ENCODE results near the gene SPATS2.
"Not testable (repeated sequence)": the region's sequence is repeated elsewhere in the genome, so short reads cannot be mapped to it uniquely, and the experiment has no call there.

SPATS2 gene

DNA sequence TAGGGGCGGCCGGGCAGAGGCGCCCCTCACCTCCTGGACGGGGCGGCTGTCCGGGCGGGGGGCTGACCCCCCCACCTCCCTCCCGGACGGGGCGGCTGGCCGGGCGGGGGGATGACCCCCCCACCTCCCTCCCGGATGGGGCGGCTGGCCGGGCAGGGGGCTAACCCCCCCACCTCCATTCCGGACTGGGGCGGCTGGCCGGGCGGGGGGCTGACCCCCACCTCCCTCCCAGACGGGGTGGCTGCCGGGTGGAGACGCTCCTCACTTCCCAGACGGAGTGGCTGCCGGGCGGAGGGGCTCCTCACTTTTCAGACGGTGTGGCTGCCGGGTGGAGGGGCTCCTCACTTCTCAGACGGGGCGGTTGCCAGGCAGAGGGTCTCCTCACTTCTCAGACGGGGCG is 69.5 kb downstream of the SPATS2 start:
- not testable (repeated sequence) for H3K4me3 ChIP-seq (ENCODE audit: low read length); H3K9me3 ChIP-seq (ENCODE audit: control insufficient read depth, insufficient read depth, low read length); H3K27ac ChIP-seq (ENCODE audit: low read length); DNase-seq (ENCODE audit: low read depth, low spot score); H3K4me1 ChIP-seq (ENCODE audit: control insufficient read depth, insufficient read depth, low read length); H3K27me3 ChIP-seq (ENCODE audit: control insufficient read depth, insufficient read depth, low read length); H3K36me3 ChIP-seq (ENCODE audit: control insufficient read depth, insufficient read depth, low read length)
- WGBS (ENCODE audit: insufficient coverage, insufficient read length) = no CpG with 5 or more reads among the region's 31 CpGs

DNA sequence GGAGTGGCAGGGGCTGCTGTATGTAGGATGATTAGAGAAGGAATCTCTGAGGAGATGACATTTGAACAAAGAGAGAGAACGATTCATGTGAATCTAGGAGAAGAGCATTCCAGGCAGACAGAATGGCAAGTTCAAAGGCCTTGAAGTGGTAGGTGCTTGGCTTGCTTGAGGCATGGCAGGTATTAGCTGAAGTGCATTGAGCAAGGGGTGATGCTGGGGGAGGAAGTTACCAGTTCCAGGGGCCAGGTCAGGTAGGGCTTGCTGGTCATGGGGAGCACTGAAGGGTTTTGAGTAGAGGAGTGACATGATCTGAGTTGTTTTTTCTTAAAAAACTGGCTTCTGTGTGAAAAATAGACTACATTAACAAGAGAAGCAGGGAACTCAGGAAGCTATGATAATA is 71.8 kb downstream of the SPATS2 start:
- Histone ChIP-seq H3K4me1 (ENCODE audit: control insufficient read depth, insufficient read depth, low read length) (0 out of 2 replicates have a peak, but pooled peaks cover 2% of the 10 kb centered on the region), H3K36me3 (ENCODE audit: control insufficient read depth, insufficient read depth, low read length) (no peaks in the 10 kb centered on the region), H3K27me3 (ENCODE audit: control insufficient read depth, insufficient read depth, low read length) (no peaks in the 10 kb centered on the region), H3K4me3 (ENCODE audit: low read length) (no peak overlapping the region), H3K27ac (ENCODE audit: low read length) (no peak overlapping the region), H3K9me3 (ENCODE audit: control insufficient read depth, insufficient read depth, low read length) (no peaks in the 10 kb centered on the region)
- WGBS (ENCODE audit: insufficient coverage, insufficient read length) = no CpG with 5 or more reads among the region's 1 CpG
- DNase-seq (ENCODE audit: low read depth, low spot score) = no peak

DNA sequence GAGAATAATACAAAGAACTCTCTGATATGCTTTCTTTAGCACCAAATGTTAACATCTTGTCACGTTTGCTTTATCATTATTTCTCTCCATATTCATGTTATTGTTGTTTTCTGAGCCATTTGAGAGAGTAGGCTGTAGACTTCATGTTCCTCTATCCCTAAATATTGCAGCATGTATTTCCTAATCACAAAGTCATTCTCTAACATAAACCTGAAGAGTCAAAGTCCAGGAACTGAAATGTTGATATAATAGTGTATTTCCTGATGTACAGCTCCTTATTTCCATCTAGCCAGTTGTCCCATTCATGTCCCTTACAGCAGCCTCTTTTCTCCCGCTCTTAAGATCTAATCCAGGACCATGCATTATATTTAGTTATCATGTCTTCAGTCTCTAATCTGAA is 72.8 kb downstream of the SPATS2 start:
- WGBS (ENCODE audit: insufficient coverage, insufficient read length) = no CpG with 5 or more reads among the region's 2 CpGs

GRCh38 chr12:49442915-49443314 is 75.7 kb downstream of the SPATS2 start:
- no peaks in the 10 kb centered on the region for H3K27me3 ChIP-seq (ENCODE audit: control insufficient read depth, insufficient read depth, low read length)
- no peak overlapping the region for H3K27ac ChIP-seq (ENCODE audit: low read length)
- WGBS (ENCODE audit: insufficient coverage, insufficient read length) = no CpG with 5 or more reads among the region's 1 CpG
- H3K4me1 ChIP-seq (ENCODE audit: control insufficient read depth, insufficient read depth, low read length) = 0 out of 2 replicates have a peak, but pooled peaks cover 2% of the 10 kb centered on the region
- H3K9me3 ChIP-seq (ENCODE audit: control insufficient read depth, insufficient read depth, low read length) = no peaks in the 10 kb centered on the region
- H3K36me3 ChIP-seq (ENCODE audit: control insufficient read depth, insufficient read depth, low read length) = no peaks in the 10 kb centered on the region
- H3K4me3 ChIP-seq (ENCODE audit: low read length) = no peak overlapping the region
- no peak for DNase-seq (ENCODE audit: low read depth, low spot score)

More for the DNA sequence above, 72.8 kb downstream of the SPATS2 start:
- 0 out of 2 replicates have a peak, but pooled peaks cover 2% of the 10 kb centered on the region for H3K4me1 ChIP-seq (ENCODE audit: control insufficient read depth, insufficient read depth, low read length)
- no peak for DNase-seq (ENCODE audit: low read depth, low spot score)
- no peak overlapping the region for H3K4me3 ChIP-seq (ENCODE audit: low read length)
- no peak overlapping the region for H3K27ac ChIP-seq (ENCODE audit: low read length)
- no peaks in the 10 kb centered on the region for H3K27me3 ChIP-seq (ENCODE audit: control insufficient read depth, insufficient read depth, low read length)
- H3K9me3 ChIP-seq (ENCODE audit: control insufficient read depth, insufficient read depth, low read length) = no peaks in the 10 kb centered on the region
- H3K36me3 ChIP-seq (ENCODE audit: control insufficient read depth, insufficient read depth, low read length) = no peaks in the 10 kb centered on the region

DNA sequence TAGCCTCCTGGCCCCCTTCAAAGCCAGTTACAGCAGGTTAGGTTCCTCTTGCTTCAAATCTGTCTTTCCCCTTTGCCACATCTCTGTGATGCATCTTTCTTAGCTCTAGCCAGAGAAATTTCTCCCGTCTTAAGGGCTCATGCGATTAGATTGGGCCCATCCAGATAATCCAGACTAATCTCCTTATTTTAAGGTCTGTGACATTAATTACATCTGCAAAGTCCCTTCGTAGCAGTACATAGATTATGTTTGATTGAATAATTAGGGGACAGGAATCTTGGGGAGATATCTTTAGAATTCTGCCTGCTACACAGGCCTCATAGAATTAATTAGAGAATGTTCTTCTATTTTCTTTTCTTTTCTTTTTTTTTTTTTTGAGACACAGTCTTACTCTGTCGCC is 79.3 kb downstream of the SPATS2 start:
- H3K27me3 ChIP-seq (ENCODE audit: control insufficient read depth, insufficient read depth, low read length) = no peaks in the 10 kb centered on the region
- WGBS (ENCODE audit: insufficient coverage, insufficient read length) = no CpG with 5 or more reads among the region's 4 CpGs
- no peak for DNase-seq (ENCODE audit: low read depth, low spot score)
- no peaks in the 10 kb centered on the region for H3K4me1 ChIP-seq (ENCODE audit: control insufficient read depth, insufficient read depth, low read length)
- no peak overlapping the region for H3K4me3 ChIP-seq (ENCODE audit: low read length)
- no peak overlapping the region for H3K27ac ChIP-seq (ENCODE audit: low read length)
- H3K36me3 ChIP-seq (ENCODE audit: control insufficient read depth, insufficient read depth, low read length) = no peaks in the 10 kb centered on the region
- H3K9me3 ChIP-seq (ENCODE audit: control insufficient read depth, insufficient read depth, low read length) = no peaks in the 10 kb centered on the region

- no peak overlapping the region for H3K4me3 ChIP-seq (ENCODE audit: low read length)
- no peaks in the 10 kb centered on the region for H3K9me3 ChIP-seq (ENCODE audit: control insufficient read depth, insufficient read depth, low read length)
- no CpG with 5 or more reads among the region's 3 CpGs for WGBS (ENCODE audit: insufficient coverage, insufficient read length)
- no peak overlapping the region for H3K27ac ChIP-seq (ENCODE audit: low read length)
- DNase-seq (ENCODE audit: low read depth, low spot score) = no peak
- H3K27me3 ChIP-seq (ENCODE audit: control insufficient read depth, insufficient read depth, low read length) = no peaks in the 10 kb centered on the region
- H3K4me1 ChIP-seq (ENCODE audit: control insufficient read depth, insufficient read depth, low read length) = no peaks in the 10 kb centered on the region
- H3K36me3 ChIP-seq (ENCODE audit: control insufficient read depth, insufficient read depth, low read length) = no peaks in the 10 kb centered on the region
Measured at GRCh38 chr12:49448858-49449257, 81.6 kb downstream of the SPATS2 start.

DNA sequence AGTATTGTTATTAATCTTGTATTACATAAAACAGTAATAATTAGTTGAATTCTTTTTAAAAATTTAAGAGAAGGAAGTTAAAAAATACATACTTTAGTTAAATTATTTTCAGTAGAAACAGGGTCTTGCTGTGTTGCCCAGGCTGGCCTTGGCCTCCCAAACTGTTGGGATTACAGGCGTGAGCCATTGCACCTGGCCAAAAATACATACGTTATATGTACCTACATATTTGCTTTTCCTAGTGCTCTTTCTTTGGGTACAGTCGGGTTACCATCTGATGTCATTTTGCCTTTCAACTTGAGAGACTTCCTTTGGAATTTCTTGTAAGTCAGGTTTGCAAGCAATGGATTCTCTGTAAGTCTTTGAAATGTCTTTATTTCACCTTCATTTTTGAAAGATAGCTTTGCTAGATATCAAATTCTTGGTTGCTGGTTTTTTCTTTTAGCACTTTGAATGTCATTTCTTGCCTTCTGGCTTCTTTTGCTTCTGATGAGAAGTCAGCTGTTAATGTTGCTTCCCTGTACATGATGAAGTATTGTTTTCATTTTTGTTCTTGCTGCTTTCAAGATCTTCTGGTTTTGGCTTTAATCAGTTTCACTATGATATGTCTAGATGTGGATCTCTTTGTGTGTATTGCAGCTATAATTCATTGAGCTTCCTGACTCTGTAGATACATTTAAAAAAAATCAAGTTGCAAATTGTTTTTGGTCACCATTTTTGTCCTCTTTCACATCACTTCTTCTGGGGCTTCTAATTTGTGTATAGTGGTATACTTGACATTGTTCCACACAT is 84.4 kb downstream of the SPATS2 start:
- DNase-seq (ENCODE audit: low read depth, low spot score) = no peak
- no peak overlapping the region for H3K27ac ChIP-seq (ENCODE audit: low read length)
- H3K4me1 ChIP-seq (ENCODE audit: control insufficient read depth, insufficient read depth, low read length) = no peaks in the 10 kb centered on the region
- WGBS (ENCODE audit: insufficient coverage, insufficient read length) = no CpG with 5 or more reads among the region's 3 CpGs
- H3K9me3 ChIP-seq (ENCODE audit: control insufficient read depth, insufficient read depth, low read length) = no peaks in the 10 kb centered on the region
- H3K27me3 ChIP-seq (ENCODE audit: control insufficient read depth, insufficient read depth, low read length) = no peaks in the 10 kb centered on the region
- H3K4me3 ChIP-seq (ENCODE audit: low read length) = no peak overlapping the region
- no peaks in the 10 kb centered on the region for H3K36me3 ChIP-seq (ENCODE audit: control insufficient read depth, insufficient read depth, low read length)

DNA sequence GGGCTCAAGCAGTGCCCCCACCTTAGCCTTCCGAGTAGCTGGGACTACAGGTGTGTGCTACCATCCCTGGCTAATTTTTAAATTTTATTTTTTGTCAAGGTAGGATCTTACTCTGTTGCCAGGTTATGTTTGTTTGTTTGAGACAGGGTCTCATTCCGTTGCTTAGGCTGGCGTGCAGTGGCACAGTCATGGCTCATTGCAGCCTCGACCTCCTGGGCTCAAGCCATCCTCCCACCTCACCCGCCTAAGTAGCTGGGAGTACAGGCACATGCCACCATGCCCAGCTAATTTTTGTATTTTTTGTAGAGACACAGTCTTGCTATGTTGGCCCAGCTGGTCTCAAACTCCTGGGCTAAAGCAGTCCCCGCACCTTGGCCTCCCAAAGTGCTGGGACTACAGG is 88.2 kb downstream of the SPATS2 start:
- H3K9me3 ChIP-seq (ENCODE audit: control insufficient read depth, insufficient read depth, low read length) = no peaks in the 10 kb centered on the region
- no peaks in the 10 kb centered on the region for H3K27me3 ChIP-seq (ENCODE audit: control insufficient read depth, insufficient read depth, low read length)
- H3K4me3 ChIP-seq (ENCODE audit: low read length) = no peak overlapping the region
- WGBS (ENCODE audit: insufficient coverage, insufficient read length) = no CpG with 5 or more reads among the region's 6 CpGs
- no peaks in the 10 kb centered on the region for H3K36me3 ChIP-seq (ENCODE audit: control insufficient read depth, insufficient read depth, low read length)
- H3K27ac ChIP-seq (ENCODE audit: low read length) = no peak overlapping the region
- no peaks in the 10 kb centered on the region for H3K4me1 ChIP-seq (ENCODE audit: control insufficient read depth, insufficient read depth, low read length)
- no peak for DNase-seq (ENCODE audit: low read depth, low spot score)

DNA sequence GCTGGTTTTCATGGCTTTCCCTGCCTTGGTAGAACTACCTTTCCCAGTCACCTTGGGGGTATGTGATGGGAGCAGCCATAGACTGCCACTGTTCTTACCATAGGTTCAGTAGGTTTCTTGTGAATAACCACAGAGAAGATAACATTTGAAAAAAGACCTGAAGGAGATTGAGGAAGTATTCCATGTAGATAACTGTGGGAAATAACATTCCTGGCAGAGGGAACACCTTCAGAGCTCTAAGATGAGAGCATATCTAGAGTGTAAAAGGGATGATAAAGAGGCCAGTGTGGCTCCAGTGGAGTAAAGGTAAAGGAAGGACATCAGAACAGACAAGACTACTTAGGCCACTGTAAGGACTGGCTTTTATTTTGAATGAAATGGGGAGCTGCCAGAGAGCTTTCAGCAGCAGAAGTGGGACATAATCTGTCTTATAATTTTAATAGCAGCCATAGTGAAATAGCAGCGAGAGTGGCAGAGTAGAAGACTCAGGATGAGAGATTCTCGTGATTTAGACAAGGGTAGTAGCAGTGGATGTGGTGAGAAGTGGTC is 88.9 kb downstream of the SPATS2 start:
- no peaks in the 10 kb centered on the region for H3K9me3 ChIP-seq (ENCODE audit: control insufficient read depth, insufficient read depth, low read length)
- WGBS (ENCODE audit: insufficient coverage, insufficient read length) = no CpG with 5 or more reads among the region's 2 CpGs
- no peak overlapping the region for H3K27ac ChIP-seq (ENCODE audit: low read length)
- H3K36me3 ChIP-seq (ENCODE audit: control insufficient read depth, insufficient read depth, low read length) = no peaks in the 10 kb centered on the region
- H3K27me3 ChIP-seq (ENCODE audit: control insufficient read depth, insufficient read depth, low read length) = no peaks in the 10 kb centered on the region
- H3K4me1 ChIP-seq (ENCODE audit: control insufficient read depth, insufficient read depth, low read length) = no peaks in the 10 kb centered on the region
- DNase-seq (ENCODE audit: low read depth, low spot score) = no peak
- H3K4me3 ChIP-seq (ENCODE audit: low read length) = no peak overlapping the region

GRCh38 chr12:49458816-49459215 is 91.6 kb downstream of the SPATS2 start:
- DNase-seq (ENCODE audit: low read depth, low spot score) = no peak
- Histone ChIP-seq H3K9me3 (ENCODE audit: control insufficient read depth, insufficient read depth, low read length) (no peaks in the 10 kb centered on the region), H3K4me1 (ENCODE audit: control insufficient read depth, insufficient read depth, low read length) (no peaks in the 10 kb centered on the region), H3K27me3 (ENCODE audit: control insufficient read depth, insufficient read depth, low read length) (no peaks in the 10 kb centered on the region), H3K36me3 (ENCODE audit: control insufficient read depth, insufficient read depth, low read length) (no peaks in the 10 kb centered on the region), H3K27ac (ENCODE audit: low read length) (no peak overlapping the region), H3K4me3 (ENCODE audit: low read length) (no peak overlapping the region)
- WGBS (ENCODE audit: insufficient coverage, insufficient read length) = no CpG with 5 or more reads among the region's 3 CpGs

- no peak for DNase-seq (ENCODE audit: low read depth, low spot score)
- WGBS (ENCODE audit: insufficient coverage, insufficient read length) = no CpG with 5 or more reads among the region's 1 CpG
Measured at GRCh38 chr12:49461221-49461620, 94.0 kb downstream of the SPATS2 start.

More at GRCh38 chr12:49461221-49461620, 94.0 kb downstream of the SPATS2 start:
- Histone ChIP-seq H3K4me3 (ENCODE audit: low read length) (no peak overlapping the region), H3K4me1 (ENCODE audit: control insufficient read depth, insufficient read depth, low read length) (no peaks in the 10 kb centered on the region), H3K36me3 (ENCODE audit: control insufficient read depth, insufficient read depth, low read length) (no peaks in the 10 kb centered on the region), H3K27me3 (ENCODE audit: control insufficient read depth, insufficient read depth, low read length) (no peaks in the 10 kb centered on the region), H3K9me3 (ENCODE audit: control insufficient read depth, insufficient read depth, low read length) (no peaks in the 10 kb centered on the region), H3K27ac (ENCODE audit: low read length) (no peak overlapping the region)

All from iPS DF 6.9 (cell line).